IMR-90 (cell line): ENCODE data around the gene SLC29A1.

ENCODE experiments used
- BHLHE40 ChIP-seq: fragments of 150-350 bp; IDR thresholded peaks from 2 replicates; pipeline ENCODE4 v1.6.1; 2016; ENCODE audit warnings: mild to moderate bottlenecking, low read depth, low read length
- CEBPB ChIP-seq: IDR thresholded peaks from 2 replicates; pipeline ENCODE4 v1.6.1; 2012; ENCODE audit warnings: low read depth, low read length, improper control_type of control experiment
- CHD1 ChIP-seq: IDR thresholded peaks from 2 replicates; pipeline ENCODE4 v1.6.1; 2012; ENCODE audit warnings: low read depth, low read length, improper control_type of control experiment
- MXI1 ChIP-seq: IDR thresholded peaks from 2 replicates; pipeline ENCODE4 v1.6.1; 2012; ENCODE audit warnings: low read depth, mild to moderate bottlenecking, low read length, moderate library complexity, borderline replicate concordance
- POLR2A ChIP-seq: IDR thresholded peaks from 2 replicates; pipeline ENCODE4 v1.6.1; 2012; ENCODE audit warnings: mild to moderate bottlenecking, low read depth, low read length
- RAD21 ChIP-seq: IDR thresholded peaks from 2 replicates; pipeline ENCODE4 v1.6.1; 2012; ENCODE audit warnings: low read length, improper control_type of control experiment
- RCOR1 ChIP-seq: IDR thresholded peaks from 2 replicates; pipeline ENCODE4 v1.6.1; 2012; ENCODE audit warnings: mild to moderate bottlenecking, low read length, improper control_type of control experiment; ENCODE audit not compliant: insufficient replicate concordance
- RFX5 ChIP-seq: IDR thresholded peaks from 2 replicates; pipeline ENCODE4 v1.8.0; 2012; ENCODE audit warnings: low read depth, mild to moderate bottlenecking, low read length, moderate library complexity
- TF ChIP-seq, protein P1 (sequence below): conservative IDR thresholded peaks from 2 replicates; pipeline ENCODE4 v1.5.1; 2012; ENCODE audit warnings: mild to moderate bottlenecking, low read depth, low read length, improper control_type of control experiment

DNA sequence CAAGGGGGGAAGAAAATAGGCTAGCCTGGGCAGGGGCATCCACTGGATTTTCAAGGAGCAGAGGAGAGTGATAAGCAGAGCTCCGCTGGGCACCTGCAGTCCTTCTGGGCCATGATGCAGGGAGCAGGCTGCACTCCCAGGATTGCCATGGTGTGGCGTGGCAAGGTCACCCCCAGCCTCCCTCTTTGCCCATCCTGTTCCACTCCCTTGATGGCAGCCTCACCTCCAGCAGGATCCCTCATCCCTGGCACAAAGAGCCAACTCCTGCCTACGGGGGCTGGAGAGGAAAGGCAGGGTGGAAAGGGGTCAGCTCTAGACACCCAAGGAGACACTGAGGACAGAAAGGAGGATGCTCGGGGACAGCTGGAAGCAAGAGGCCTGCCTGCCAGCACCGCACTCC, 29.1 kb upstream of the SLC29A1 start:
- TF ChIP-seq RAD21 = no peak
- TF ChIP-seq, protein P1, sequence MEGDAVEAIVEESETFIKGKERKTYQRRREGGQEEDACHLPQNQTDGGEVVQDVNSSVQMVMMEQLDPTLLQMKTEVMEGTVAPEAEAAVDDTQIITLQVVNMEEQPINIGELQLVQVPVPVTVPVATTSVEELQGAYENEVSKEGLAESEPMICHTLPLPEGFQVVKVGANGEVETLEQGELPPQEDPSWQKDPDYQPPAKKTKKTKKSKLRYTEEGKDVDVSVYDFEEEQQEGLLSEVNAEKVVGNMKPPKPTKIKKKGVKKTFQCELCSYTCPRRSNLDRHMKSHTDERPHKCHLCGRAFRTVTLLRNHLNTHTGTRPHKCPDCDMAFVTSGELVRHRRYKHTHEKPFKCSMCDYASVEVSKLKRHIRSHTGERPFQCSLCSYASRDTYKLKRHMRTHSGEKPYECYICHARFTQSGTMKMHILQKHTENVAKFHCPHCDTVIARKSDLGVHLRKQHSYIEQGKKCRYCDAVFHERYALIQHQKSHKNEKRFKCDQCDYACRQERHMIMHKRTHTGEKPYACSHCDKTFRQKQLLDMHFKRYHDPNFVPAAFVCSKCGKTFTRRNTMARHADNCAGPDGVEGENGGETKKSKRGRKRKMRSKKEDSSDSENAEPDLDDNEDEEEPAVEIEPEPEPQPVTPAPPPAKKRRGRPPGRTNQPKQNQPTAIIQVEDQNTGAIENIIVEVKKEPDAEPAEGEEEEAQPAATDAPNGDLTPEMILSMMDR = no peak
- no peak for TF ChIP-seq POLR2A
- TF ChIP-seq CHD1 = no peak
- TF ChIP-seq MXI1 = no peak
- no peak for TF ChIP-seq RFX5
- TF ChIP-seq RCOR1 = no peak
- no peak for TF ChIP-seq CEBPB
- no peak for TF ChIP-seq BHLHE40
